HG02852 (cell line): ENCODE results near the gene LRRC37B.
"Not testable (repeated sequence)": the region's sequence is repeated elsewhere in the genome, so short reads cannot be mapped to it uniquely, and the experiment has no call there.

Source experiments
- ATAC-seq: cut with Tn5 transposase; IDR thresholded peaks from one replicate; pipeline ENCODE4 v1.9.1; 2021; ENCODE audit warnings: mild to moderate bottlenecking, moderate library complexity; ENCODE audit not compliant: unreplicated experiment

The LRRC37B gene

GRCh38 chr17:32006957-32007462, at the start of gene LRRC37B:
Gene LRRC37B, plus strand, starts transcription at chr17:32007383. Its CDS starts 14,010 bp downstream, at chr17:32021393.
- ATAC-seq, result peak; percentile 90

GRCh38 chr17:31964131-31964530, 43.1 kb upstream of the LRRC37B start:
- not testable (repeated sequence) for ATAC-seq

- no peak for ATAC-seq
Observed at GRCh38 chr17:31967648-31968047, 39.5 kb upstream of the LRRC37B start.

GRCh38 chr17:31970416-31970815, 36.8 kb upstream of the LRRC37B start:
- ATAC-seq, result not testable (repeated sequence)

GRCh38 chr17:31974269-31975071, 32.7 kb upstream of the LRRC37B start:
- not testable (repeated sequence) for ATAC-seq

GRCh38 chr17:31975391-31975790, 31.8 kb upstream of the LRRC37B start:
- not testable (repeated sequence) for ATAC-seq

GRCh38 chr17:31991821-31992220, 15.4 kb upstream of the LRRC37B start:
- not testable (repeated sequence) for ATAC-seq

- no peak for ATAC-seq
Observed at GRCh38 chr17:31997005-31997404, 10.2 kb upstream of the LRRC37B start.

GRCh38 chr17:32007463-32008298, 498 bp downstream of the LRRC37B start:
- ATAC-seq, result peak; percentile 46

GRCh38 chr17:32009262-32009542, 2.0 kb downstream of the LRRC37B start:
- ATAC-seq, result no peak

GRCh38 chr17:32010114-32010513, 2.9 kb downstream of the LRRC37B start:
- no peak for ATAC-seq

GRCh38 chr17:32015245-32016013, 8.2 kb downstream of the LRRC37B start:
- ATAC-seq, result no peak

GRCh38 chr17:32016231-32016630, 9.0 kb downstream of the LRRC37B start:
- no peak for ATAC-seq

- no peak for ATAC-seq
Observed at GRCh38 chr17:32019228-32019627, 12.0 kb downstream of the LRRC37B start.

- ATAC-seq, result no peak
Observed at GRCh38 chr17:32020943-32021614, 13.9 kb downstream of the LRRC37B start.

- no peak for ATAC-seq
Observed at GRCh38 chr17:32021615-32021955, 14.4 kb downstream of the LRRC37B start.

GRCh38 chr17:32022554-32022953, 15.4 kb downstream of the LRRC37B start:
- not testable (repeated sequence) for ATAC-seq

- not testable (repeated sequence) for ATAC-seq
Observed at GRCh38 chr17:32027271-32027670, 20.1 kb downstream of the LRRC37B start.

- no peak for ATAC-seq
Observed at GRCh38 chr17:32033223-32033622, 26.0 kb downstream of the LRRC37B start.

- not testable (repeated sequence) for ATAC-seq
Observed at GRCh38 chr17:32033812-32034211, 26.6 kb downstream of the LRRC37B start.

- not testable (repeated sequence) for ATAC-seq
Observed at GRCh38 chr17:32040246-32040645, 33.1 kb downstream of the LRRC37B start.
